ENCODE results near the gene STX1B.

GRCh38 chr16:30996985-30997724 is 13.3 kb downstream of the STX1B start:
- TF ChIP-seq CTCF (conservative IDR thresholded peaks at IDR 0.05) (no peak), EZH2 (IDR thresholded peaks at IDR 0.05; ENCODE audit: low read depth) (no peak)
